Activated T-helper 2 cell treated with anti-CD3 and anti-CD28 coated beads, Interferon-gamma antibody, Interleukin-2, Interleukin-4, amounts not matched to agents 10 μg/mL and 5 μg/mL and 100 μg/mL, durations not matched to agents 14 hours and 24 hours and 36 hours (primary cell): Measurements from ENCODE around the gene LVRN. TPM values are rescaled to one million over a fixed set of nuclear protein-coding genes. Genes with fewer than 3 reads are reported as not detected.

ENCODE experiments used
- DNase-seq: peaks from one replicate; pipeline ENCODE4 v3.0.0; 2021; ENCODE audit warnings: low spot score
- H3K27ac Mint-ChIP-seq: one replicate; pipeline ENCODE4 v1.8.0; 2021; ENCODE audit warnings: mixed read lengths
- H3K27me3 Mint-ChIP-seq: one replicate; pipeline ENCODE4 v1.8.0; 2021; ENCODE audit warnings: low read depth, mixed read lengths
- H3K36me3 Mint-ChIP-seq: one replicate; pipeline ENCODE4 v1.8.0; 2021; ENCODE audit warnings: low read depth, mixed read lengths
- H3K4me1 Mint-ChIP-seq: one replicate; pipeline ENCODE4 v1.8.0; 2021; ENCODE audit warnings: low read depth, mixed read lengths
- H3K4me3 Mint-ChIP-seq: one replicate; pipeline ENCODE4 v1.8.0; 2021; ENCODE audit warnings: low read depth, mild to moderate bottlenecking, moderate library complexity, mixed read lengths
- H3K9me3 Mint-ChIP-seq: one replicate; pipeline ENCODE4 v1.8.0; 2021; ENCODE audit warnings: mixed read lengths
- intact Hi-C: fragments of 100-400 bp; cut with micrococcal nuclease; formaldehyde crosslinking; loops from one replicate; pipeline ENCODE4 v1.15.1; 2023
- total RNA-seq: library from RNA; stranded (reverse); gene quantifications from 2 replicates; pipeline ENCODE4 v1.2.3, GENCODE V29; 2022

LVRN gene
- total RNA-seq, 1 donor from 2014 or later = not detected

GRCh38 chr5:115968770-115969169, 6.5 kb downstream of the LVRN start:
- intact Hi-C loops = no loop called here

GRCh38 chr5:115977096-115977495, 14.8 kb downstream of the LVRN start:
- Mint-ChIP-seq H3K4me1 (no peaks in the 10 kb centered on the region), H3K27ac (no peak overlapping the region), H3K9me3 (no peaks in the 10 kb centered on the region), H3K36me3 (no peaks in the 10 kb centered on the region), H3K4me3 (no peak overlapping the region), H3K27me3 (peaks cover 10% of the 10 kb centered on the region)
- no peak for DNase-seq
- intact Hi-C loops = no loop called here

More at GRCh38 chr5:115968770-115969169, 6.5 kb downstream of the LVRN start:
- Mint-ChIP-seq H3K9me3 (no peaks in the 10 kb centered on the region), H3K4me1 (no peaks in the 10 kb centered on the region), H3K27ac (no peak overlapping the region), H3K27me3 (peaks cover 31% of the 10 kb centered on the region), H3K4me3 (no peak overlapping the region), H3K36me3 (no peaks in the 10 kb centered on the region)
- no peak for DNase-seq

- Mint-ChIP-seq H3K36me3 (no peaks in the 10 kb centered on the region), H3K4me1 (no peaks in the 10 kb centered on the region), H3K27me3 (peaks cover 15% of the 10 kb centered on the region), H3K9me3 (no peaks in the 10 kb centered on the region), H3K4me3 (no peak overlapping the region), H3K27ac (no peak overlapping the region)
- no peak for DNase-seq
- intact Hi-C loops = no loop called here
Observed at GRCh38 chr5:115977988-115978387, 15.7 kb downstream of the LVRN start.

GRCh38 chr5:115978779-115979178, 16.5 kb downstream of the LVRN start:
- Mint-ChIP-seq H3K4me3 (no peak overlapping the region), H3K27ac (no peak overlapping the region), H3K9me3 (no peaks in the 10 kb centered on the region), H3K27me3 (peaks cover 15% of the 10 kb centered on the region), H3K4me1 (no peaks in the 10 kb centered on the region), H3K36me3 (no peaks in the 10 kb centered on the region)
- intact Hi-C loops = no loop called here
- DNase-seq = no peak

GRCh38 chr5:115979201-115980041, 17.1 kb downstream of the LVRN start:
- H3K27ac Mint-ChIP-seq = no peak overlapping the region
- no peaks in the 10 kb centered on the region for H3K36me3 Mint-ChIP-seq
- peaks cover 15% of the 10 kb centered on the region for H3K27me3 Mint-ChIP-seq
- H3K4me3 Mint-ChIP-seq = no peak overlapping the region
- no peak for DNase-seq
- intact Hi-C loops = no loop called here
- no peaks in the 10 kb centered on the region for H3K9me3 Mint-ChIP-seq
- H3K4me1 Mint-ChIP-seq = no peaks in the 10 kb centered on the region

- peaks cover 10% of the 10 kb centered on the region for H3K27me3 Mint-ChIP-seq
- no peaks in the 10 kb centered on the region for H3K36me3 Mint-ChIP-seq
- no peaks in the 10 kb centered on the region for H3K4me1 Mint-ChIP-seq
- intact Hi-C loops = no loop called here
- H3K4me3 Mint-ChIP-seq = no peak overlapping the region
- H3K27ac Mint-ChIP-seq = no peak overlapping the region
- DNase-seq = no peak
- no peaks in the 10 kb centered on the region for H3K9me3 Mint-ChIP-seq
Observed at GRCh38 chr5:115983519-115983918, 21.2 kb downstream of the LVRN start.

- no peaks in the 10 kb centered on the region for H3K9me3 Mint-ChIP-seq
- H3K4me3 Mint-ChIP-seq = no peak overlapping the region
- no peak for DNase-seq
- no peaks in the 10 kb centered on the region for H3K4me1 Mint-ChIP-seq
- peaks cover 8% of the 10 kb centered on the region for H3K27me3 Mint-ChIP-seq
- no peak overlapping the region for H3K27ac Mint-ChIP-seq
- intact Hi-C loops = no loop called here
- H3K36me3 Mint-ChIP-seq = no peaks in the 10 kb centered on the region
Observed at GRCh38 chr5:115985802-115986757, 23.8 kb downstream of the LVRN start.

GRCh38 chr5:115988002-115988401, 25.7 kb downstream of the LVRN start:
- intact Hi-C loops = no loop called here
- no peak overlapping the region for H3K27ac Mint-ChIP-seq

GRCh38 chr5:115992848-115993350, 30.6 kb downstream of the LVRN start:
- Mint-ChIP-seq H3K4me1 (no peaks in the 10 kb centered on the region), H3K36me3 (no peaks in the 10 kb centered on the region)

More at GRCh38 chr5:115988002-115988401, 25.7 kb downstream of the LVRN start:
- no peaks in the 10 kb centered on the region for H3K36me3 Mint-ChIP-seq
- no peak for DNase-seq
- no peaks in the 10 kb centered on the region for H3K4me1 Mint-ChIP-seq
- peaks cover 8% of the 10 kb centered on the region for H3K27me3 Mint-ChIP-seq
- no peak overlapping the region for H3K4me3 Mint-ChIP-seq
- no peaks in the 10 kb centered on the region for H3K9me3 Mint-ChIP-seq

GRCh38 chr5:115995351-115995750, 33.1 kb downstream of the LVRN start:
- peaks cover 8% of the 10 kb centered on the region for H3K27me3 Mint-ChIP-seq
- H3K4me3 Mint-ChIP-seq = no peak overlapping the region
- no peaks in the 10 kb centered on the region for H3K4me1 Mint-ChIP-seq
- intact Hi-C loops = no loop called here
- H3K9me3 Mint-ChIP-seq = no peaks in the 10 kb centered on the region
- H3K27ac Mint-ChIP-seq = no peak overlapping the region
- DNase-seq = no peak
- no peaks in the 10 kb centered on the region for H3K36me3 Mint-ChIP-seq

More at GRCh38 chr5:115992848-115993350, 30.6 kb downstream of the LVRN start:
- Mint-ChIP-seq H3K27ac (no peak overlapping the region), H3K27me3 (peaks cover 8% of the 10 kb centered on the region), H3K9me3 (no peaks in the 10 kb centered on the region), H3K4me3 (no peak overlapping the region)
- no peak for DNase-seq
- intact Hi-C loops = no loop called here

GRCh38 chr5:116002116-116002906, 40.0 kb downstream of the LVRN start:
- H3K36me3 Mint-ChIP-seq = no peaks in the 10 kb centered on the region
- no peak overlapping the region for H3K27ac Mint-ChIP-seq
- no peak for DNase-seq
- no peak overlapping the region for H3K4me3 Mint-ChIP-seq
- no peaks in the 10 kb centered on the region for H3K4me1 Mint-ChIP-seq
- H3K27me3 Mint-ChIP-seq = no peaks in the 10 kb centered on the region
- intact Hi-C loops = no loop called here
- no peaks in the 10 kb centered on the region for H3K9me3 Mint-ChIP-seq

- H3K9me3 Mint-ChIP-seq = no peaks in the 10 kb centered on the region
- H3K4me3 Mint-ChIP-seq = no peak overlapping the region
- H3K4me1 Mint-ChIP-seq = no peaks in the 10 kb centered on the region
- H3K27me3 Mint-ChIP-seq = peaks cover 1% of the 10 kb centered on the region
- no peak for DNase-seq
- H3K36me3 Mint-ChIP-seq = no peaks in the 10 kb centered on the region
- no peak overlapping the region for H3K27ac Mint-ChIP-seq
- intact Hi-C loops = no loop called here
Observed at GRCh38 chr5:116004248-116004647, 42.0 kb downstream of the LVRN start.
